Neuron (in vitro differentiated cells): ENCODE results near the gene RPTOR.

Experiments
- H2AFZ ChIP-seq: one replicate; pipeline ENCODE4 v1.6.1; 2013; ENCODE audit warnings: low read depth, mild to moderate bottlenecking, inconsistent platforms, low read length, moderate library complexity
- H3K27me3 ChIP-seq: one replicate; pipeline ENCODE4 v1.6.1; 2013; ENCODE audit warnings: low read length; ENCODE audit not compliant: insufficient read depth
- H3K36me3 ChIP-seq: one replicate; pipeline ENCODE4 v1.6.1; 2013; ENCODE audit warnings: low read length; ENCODE audit not compliant: insufficient read depth
- H3K4me1 ChIP-seq: one replicate; pipeline ENCODE4 v1.6.1; 2013; ENCODE audit warnings: low read length; ENCODE audit not compliant: insufficient read depth
- H3K4me3 ChIP-seq: 2 replicates; pipeline ENCODE4 v1.5.1; 2013; ENCODE audit warnings: mild to moderate bottlenecking, low read length, moderate library complexity
- H3K9me3 ChIP-seq: one replicate; pipeline ENCODE4 v1.6.1; 2013; ENCODE audit warnings: low read length

The RPTOR gene

GRCh38 chr17:80978499-80979497, 434.2 kb downstream of the RPTOR start:
- Histone ChIP-seq H3K4me1 (peaks cover 6% of the 10 kb centered on the region), H2AFZ (no peak overlapping the region), H3K27me3 (peaks cover 4% of the 10 kb centered on the region), H3K36me3 (no peaks in the 10 kb centered on the region), H3K4me3 (no peak overlapping the region), H3K9me3 (peaks cover 1% of the 10 kb centered on the region)

GRCh38 chr17:80979547-80980378, 435.1 kb downstream of the RPTOR start:
- peaks cover 1% of the 10 kb centered on the region for H3K9me3 ChIP-seq
- H3K27me3 ChIP-seq, result peaks cover 4% of the 10 kb centered on the region
- no peak overlapping the region for H3K4me3 ChIP-seq
- no peaks in the 10 kb centered on the region for H3K36me3 ChIP-seq
- no peak overlapping the region for H2AFZ ChIP-seq
- H3K4me1 ChIP-seq, result peaks cover 6% of the 10 kb centered on the region

GRCh38 chr17:80980397-80981061, 435.9 kb downstream of the RPTOR start:
- peaks cover 4% of the 10 kb centered on the region for H3K27me3 ChIP-seq
- H3K4me3 ChIP-seq, result no peak overlapping the region
- no peak overlapping the region for H2AFZ ChIP-seq
- H3K9me3 ChIP-seq, result peaks cover 1% of the 10 kb centered on the region
- H3K36me3 ChIP-seq, result no peaks in the 10 kb centered on the region
- peaks cover 6% of the 10 kb centered on the region for H3K4me1 ChIP-seq

- Histone ChIP-seq H3K9me3 (peaks cover under 1% of the 10 kb centered on the region), H3K4me3 (peak overlapping the region; percentile 22)
Measured at GRCh38 chr17:80981062-80981902, 436.6 kb downstream of the RPTOR start.

GRCh38 chr17:80981929-80982425, 437.3 kb downstream of the RPTOR start:
- peaks cover 7% of the 10 kb centered on the region for H3K4me1 ChIP-seq
- H3K9me3 ChIP-seq, result no peaks in the 10 kb centered on the region
- peaks cover 4% of the 10 kb centered on the region for H3K27me3 ChIP-seq
- peak overlapping the region; percentile 55 for H2AFZ ChIP-seq
- H3K4me3 ChIP-seq, result no peak overlapping the region
- H3K36me3 ChIP-seq, result no peaks in the 10 kb centered on the region

More at GRCh38 chr17:80981062-80981902, 436.6 kb downstream of the RPTOR start:
- Histone ChIP-seq H2AFZ (peak overlapping the region; percentile 55), H3K4me1 (peaks cover 6% of the 10 kb centered on the region), H3K27me3 (peaks cover 4% of the 10 kb centered on the region), H3K36me3 (no peaks in the 10 kb centered on the region)

GRCh38 chr17:80982426-80982974, 437.9 kb downstream of the RPTOR start:
- Histone ChIP-seq H3K4me3 (no peak overlapping the region), H3K9me3 (no peaks in the 10 kb centered on the region), H3K4me1 (peaks cover 12% of the 10 kb centered on the region), H3K36me3 (no peaks in the 10 kb centered on the region), H3K27me3 (peaks cover 4% of the 10 kb centered on the region), H2AFZ (no peak overlapping the region)

GRCh38 chr17:80983545-80983944, 438.9 kb downstream of the RPTOR start:
- Histone ChIP-seq H3K27me3 (peaks cover 4% of the 10 kb centered on the region), H3K36me3 (no peaks in the 10 kb centered on the region), H2AFZ (no peak overlapping the region), H3K9me3 (no peaks in the 10 kb centered on the region), H3K4me3 (no peak overlapping the region), H3K4me1 (peaks cover 22% of the 10 kb centered on the region)

GRCh38 chr17:80984749-80985148, 440.1 kb downstream of the RPTOR start:
- no peaks in the 10 kb centered on the region for H3K36me3 ChIP-seq
- H3K4me1 ChIP-seq, result peaks cover 28% of the 10 kb centered on the region
- H3K27me3 ChIP-seq, result peaks cover 4% of the 10 kb centered on the region
- no peak overlapping the region for H3K4me3 ChIP-seq
- no peaks in the 10 kb centered on the region for H3K9me3 ChIP-seq
- no peak overlapping the region for H2AFZ ChIP-seq

- Histone ChIP-seq H3K36me3 (no peaks in the 10 kb centered on the region), H3K27me3 (peaks cover 4% of the 10 kb centered on the region), H2AFZ (no peak overlapping the region), H3K9me3 (no peaks in the 10 kb centered on the region), H3K4me3 (no peak overlapping the region), H3K4me1 (peaks cover 28% of the 10 kb centered on the region)
Measured at GRCh38 chr17:80986046-80986445, 441.4 kb downstream of the RPTOR start.

GRCh38 chr17:80986816-80987475, 442.3 kb downstream of the RPTOR start:
- Histone ChIP-seq H3K4me1 (peaks cover 25% of the 10 kb centered on the region), H2AFZ (no peak overlapping the region), H3K4me3 (no peak overlapping the region), H3K9me3 (no peaks in the 10 kb centered on the region), H3K27me3 (peaks cover 2% of the 10 kb centered on the region), H3K36me3 (no peaks in the 10 kb centered on the region)

- Histone ChIP-seq H3K4me1 (peaks cover 33% of the 10 kb centered on the region), H3K9me3 (no peaks in the 10 kb centered on the region), H2AFZ (peak overlapping the region; percentile 27), H3K36me3 (no peaks in the 10 kb centered on the region), H3K4me3 (no peak overlapping the region), H3K27me3 (no peaks in the 10 kb centered on the region)
Measured at GRCh38 chr17:80987941-80988461, 443.4 kb downstream of the RPTOR start.
